HCT116 (cell line): ENCODE results near the gene TRAPPC14. TPM values are rescaled to one million over a fixed set of nuclear protein-coding genes. Genes with fewer than 3 reads are reported as not detected.

Experiments
- ATAC-seq: fragments of 200-7000 bp; cut with Tn5 transposase; 2 replicates; pipeline ENCODE4 v1.9.1; 2020; ENCODE audit warnings: mild to moderate bottlenecking, moderate library complexity
- Bru-seq: library from RNA; stranded (reverse); fragments of 400-500 nt; gene quantifications from one replicate; lab custom pipeline; 2021; lab: Mats Ljungman, UMichigan
- BruChase-seq, 2 experiments: library from RNA; stranded (reverse); fragments of 400-500 nt; gene quantifications; one replicate each; lab custom pipeline; 2021; lab: Mats Ljungman, UMichigan
- BruUV-seq: library from RNA; stranded (reverse); fragments of 400-500 nt; replicated peaks from 2 replicates; lab custom pipeline; 2021; lab: Mats Ljungman, UMichigan
- CTCF ChIA-PET: fragments of 300-600 bp; sonication (Branson Sonifier 250); formaldehyde crosslinking; loops from one replicate; lab custom pipeline; 2021; ENCODE audit warnings: antibody characterized with exemption; lab: Charles Lee
- POLR2A ChIA-PET: fragments of 300-600, 350-600 bp; sonication (Branson Sonifier 250); formaldehyde crosslinking; loops from one replicate; lab custom pipeline; 2021; ENCODE audit warnings: antibody characterized with exemption; lab: Charles Lee
- RAD21 ChIA-PET, 2 experiments: fragments of 300-600 bp; sonication (Branson Sonifier 250); formaldehyde crosslinking; loops; one replicate each; lab custom pipeline; 2023; ENCODE audit warnings: low total read pairs in 2 of 2; ENCODE audit not compliant: uncharacterized antibody in 2 of 2, unreplicated experiment in 2 of 2, low non-redundant PET in 1 of 2; lab: Charles Lee
- DNase-seq: peaks from one replicate; pipeline ENCODE4 v3.0.0-alpha.2; 2010; ENCODE audit warnings: low read depth, low spot score
- H2AFZ ChIP-seq: fragments of 200-600 bp; shearing (Covaris generic), sonication (generic); 2 replicates; pipeline ENCODE4 v1.6.1; 2017; ENCODE audit warnings: low read depth, mixed run types, mixed read lengths, antibody characterized with exemption, low read length; ENCODE audit not compliant: poor library complexity, severe bottlenecking
- H3K27ac ChIP-seq: 2 replicates; pipeline ENCODE4 v1.5.1; 2012; ENCODE audit warnings: low read depth, low read length
- H3K27me3 ChIP-seq: fragments of 200-600 bp; sonication (generic); 2 replicates; pipeline ENCODE4 v1.6.1; 2016; ENCODE audit warnings: mixed run types, low read length, mixed read lengths; ENCODE audit not compliant: insufficient read depth
- H3K36me3 ChIP-seq, 2 experiments: fragments of 200-500 bp in 1 of 2; fragments of 200-600 bp in 1 of 2; sonication (Bioruptor generic) in 1 of 2; sonication (generic) in 1 of 2; 2 replicates each; pipeline versions ENCODE4 v1.5.1 to v1.6.1; 2014 to 2016; ENCODE audit warnings: low read length in 2 of 2, inconsistent platforms in 1 of 2, mixed read lengths in 1 of 2, mixed run types in 1 of 2; ENCODE audit not compliant: insufficient read depth in 2 of 2, control insufficient read depth in 1 of 2
- H3K4me1 ChIP-seq, 2 experiments: fragments of 200-600 bp in 1 of 2; sonication (generic) in 1 of 2; 2 replicates each; pipeline versions ENCODE4 v1.5.1 to v1.6.1; 2012 to 2017; ENCODE audit warnings: low read length in 2 of 2, inconsistent platforms in 1 of 2, mild to moderate bottlenecking in 1 of 2, mixed read lengths in 1 of 2, mixed run types in 1 of 2, moderate library complexity in 1 of 2; ENCODE audit not compliant: insufficient read depth in 2 of 2, control insufficient read depth in 1 of 2
- H3K4me2 ChIP-seq: fragments of 200-600 bp; sonication (generic); 2 replicates; pipeline ENCODE4 v1.6.1; 2017; ENCODE audit warnings: mixed run types, low read length, mixed read lengths
- H3K4me3 ChIP-seq, 2 experiments: fragments of 200-600 bp in 1 of 2; sonication (generic) in 1 of 2; replicated peaks in 1 of 2; 2 replicates each; pipeline ENCODE4 v1.5.1; 2011 to 2016; ENCODE audit warnings: low read length in 2 of 2, control low read depth in 1 of 2, low read depth in 1 of 2, mild to moderate bottlenecking in 1 of 2, mixed read lengths in 1 of 2, mixed run types in 1 of 2
- H3K79me2 ChIP-seq: fragments of 200-600 bp; sonication (generic); 2 replicates; pipeline ENCODE4 v1.6.1; 2017; ENCODE audit warnings: mild to moderate bottlenecking, mixed run types, low read length, moderate library complexity, mixed read lengths; ENCODE audit not compliant: insufficient read depth
- H3K9ac ChIP-seq: fragments of 200-600 bp; sonication (generic); 2 replicates; pipeline ENCODE4 v1.6.1; 2016; ENCODE audit warnings: low read length, mixed read lengths
- H3K9me2 ChIP-seq: fragments of 200-600 bp; sonication (generic), shearing (Covaris generic); 2 replicates; pipeline ENCODE4 v1.6.1; 2017; ENCODE audit warnings: mixed run types, mild to moderate bottlenecking, moderate library complexity; ENCODE audit not compliant: insufficient read depth
- H3K9me3 ChIP-seq, 2 experiments: fragments of 200-500 bp in 1 of 2; fragments of 200-600 bp in 1 of 2; sonication (Bioruptor generic) in 1 of 2; sonication (generic) in 1 of 2; 2 replicates each; pipeline ENCODE4 v1.6.1; 2014 to 2017; ENCODE audit warnings: low read length in 2 of 2, mixed read lengths in 2 of 2, inconsistent platforms in 1 of 2, low read depth in 1 of 2, mild to moderate bottlenecking in 1 of 2, mixed run types in 1 of 2, moderate library complexity in 1 of 2; ENCODE audit not compliant: control insufficient read depth in 1 of 2, insufficient read depth in 1 of 2
- H4K20me1 ChIP-seq: fragments of 200-600 bp; sonication (generic), shearing (Covaris generic); 2 replicates; pipeline ENCODE4 v1.6.1; 2017; ENCODE audit warnings: mixed run types, mild to moderate bottlenecking, moderate library complexity; ENCODE audit not compliant: insufficient read depth
- CBX3 ChIP-seq: IDR thresholded peaks from 2 replicates; pipeline ENCODE4 v1.6.1; 2012; ENCODE audit warnings: low read depth
- CEBPB ChIP-seq: IDR thresholded peaks from 2 replicates; pipeline ENCODE4 v1.6.1; 2012; ENCODE audit warnings: low read depth
- EGR1 ChIP-seq: IDR thresholded peaks from 2 replicates; pipeline ENCODE4 v1.6.1; 2012; ENCODE audit warnings: low read depth
- ELF1 ChIP-seq: IDR thresholded peaks from 2 replicates; pipeline ENCODE4 v1.6.1; 2012; ENCODE audit warnings: low read depth, borderline replicate concordance
- EZH2 ChIP-seq: fragments of 200-600 bp; sonication (generic); IDR thresholded peaks from 2 replicates; pipeline ENCODE4 v1.6.1; 2017; ENCODE audit warnings: antibody characterized with exemption, mixed run types
- EZH2phosphoT487 ChIP-seq: fragments of 200-600 bp; IDR thresholded peaks from 2 replicates; pipeline ENCODE4 v1.6.1; 2018; ENCODE audit warnings: antibody characterized with exemption, borderline replicate concordance
- FOSL1 ChIP-seq: IDR thresholded peaks from 2 replicates; pipeline ENCODE4 v1.6.1; 2012; ENCODE audit warnings: low read depth
- JUND ChIP-seq: IDR thresholded peaks from 2 replicates; pipeline ENCODE4 v1.6.1; 2012
- POLR2A ChIP-seq: IDR thresholded peaks from 2 replicates; pipeline ENCODE4 v1.7.0; 2011; ENCODE audit warnings: borderline replicate concordance; ENCODE audit not compliant: insufficient read depth, insufficient read length; ENCODE audit errors: extremely low read depth
- RAD21 ChIP-seq: IDR thresholded peaks from 2 replicates; pipeline ENCODE4 v1.6.1; 2012; ENCODE audit warnings: low read depth, mild to moderate bottlenecking
- SIN3A ChIP-seq: IDR thresholded peaks from 2 replicates; pipeline ENCODE4 v1.6.1; 2012; ENCODE audit warnings: low read depth
- SRF ChIP-seq: IDR thresholded peaks from 2 replicates; pipeline ENCODE4 v1.6.1; 2012; ENCODE audit warnings: low read depth
- ZFX ChIP-seq: fragments of 450-650 bp; IDR thresholded peaks from 2 replicates; pipeline ENCODE4 v1.6.1; 2017
- ZNF274 ChIP-seq: fragments of 200-500 bp; sonication (Bioruptor generic); IDR thresholded peaks from 2 replicates; pipeline ENCODE4 v1.6.1; 2014; ENCODE audit warnings: mild to moderate bottlenecking, low read depth, low read length, inconsistent platforms
- intact Hi-C: fragments of 100-400 bp; cut with micrococcal nuclease; formaldehyde crosslinking; loops from 2 replicates; pipeline ENCODE4 v1.10.0; 2022
- long read RNA-seq: library from polyadenylated mRNA; unstranded; transcript quantifications from one replicate; pipeline ENCODE4 v2.0.0, GENCODE V29; 2021; ENCODE audit not compliant: unreplicated experiment
- polyA plus RNA-seq: library from polyadenylated mRNA; unstranded; fragments of >200 nt; gene quantifications from 2 replicates; pipeline ENCODE4 v1.2.1, GENCODE V29; 2012; ENCODE audit warnings: missing spikeins
- total RNA-seq: library from RNA; stranded (reverse); gene quantifications from one replicate; pipeline ENCODE4 v1.2.1, GENCODE V29; 2021; ENCODE audit not compliant: unreplicated experiment
- TF ChIP-seq, protein P1 (sequence below): IDR thresholded peaks from 2 replicates; pipeline ENCODE4 v1.6.1; 2011; ENCODE audit warnings: mild to moderate bottlenecking, low read length, moderate library complexity; ENCODE audit not compliant: insufficient replicate concordance; ENCODE audit errors: extremely low read depth
- TF ChIP-seq, protein P2 (sequence below): IDR thresholded peaks from 2 replicates; pipeline ENCODE4 v1.6.1; 2012; ENCODE audit warnings: low read depth
- TF ChIP-seq, protein P3 (sequence below): IDR thresholded peaks from 2 replicates; pipeline ENCODE4 v1.6.1; 2012
- TF ChIP-seq, protein P4 (sequence below): IDR thresholded peaks from 2 replicates; pipeline ENCODE4 v1.6.1; 2012

Gene TRAPPC14, protein sequence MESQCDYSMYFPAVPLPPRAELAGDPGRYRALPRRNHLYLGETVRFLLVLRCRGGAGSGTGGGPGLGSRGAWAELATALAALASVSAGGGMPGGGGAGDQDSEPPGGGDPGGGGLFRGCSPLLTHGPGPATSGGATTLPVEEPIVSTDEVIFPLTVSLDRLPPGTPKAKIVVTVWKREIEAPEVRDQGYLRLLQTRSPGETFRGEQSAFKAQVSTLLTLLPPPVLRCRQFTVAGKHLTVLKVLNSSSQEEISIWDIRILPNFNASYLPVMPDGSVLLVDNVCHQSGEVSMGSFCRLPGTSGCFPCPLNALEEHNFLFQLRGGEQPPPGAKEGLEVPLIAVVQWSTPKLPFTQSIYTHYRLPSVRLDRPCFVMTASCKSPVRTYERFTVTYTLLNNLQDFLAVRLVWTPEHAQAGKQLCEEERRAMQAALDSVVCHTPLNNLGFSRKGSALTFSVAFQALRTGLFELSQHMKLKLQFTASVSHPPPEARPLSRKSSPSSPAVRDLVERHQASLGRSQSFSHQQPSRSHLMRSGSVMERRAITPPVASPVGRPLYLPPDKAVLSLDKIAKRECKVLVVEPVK
- 23.2 TPM for total RNA-seq
- polyA plus RNA-seq: 13.3 and 18.9 TPM in 2 replicates
- percentile 61 among the genes with signal in this experiment for Bru-seq, nascent RNA
- BruChase-seq, experiment 1, labeled RNA remaining after a 6-hour chase: percentile 68 among the genes with signal in this experiment
- BruChase-seq, experiment 2, labeled RNA remaining after a 2-hour chase: percentile 69 among the genes with signal in this experiment
- long read RNA-seq, partial matches to known transcripts: 6 of 27 reads
- long read RNA-seq, other reads (novel, unspliced or antisense): 16 of 27 reads

DNA sequence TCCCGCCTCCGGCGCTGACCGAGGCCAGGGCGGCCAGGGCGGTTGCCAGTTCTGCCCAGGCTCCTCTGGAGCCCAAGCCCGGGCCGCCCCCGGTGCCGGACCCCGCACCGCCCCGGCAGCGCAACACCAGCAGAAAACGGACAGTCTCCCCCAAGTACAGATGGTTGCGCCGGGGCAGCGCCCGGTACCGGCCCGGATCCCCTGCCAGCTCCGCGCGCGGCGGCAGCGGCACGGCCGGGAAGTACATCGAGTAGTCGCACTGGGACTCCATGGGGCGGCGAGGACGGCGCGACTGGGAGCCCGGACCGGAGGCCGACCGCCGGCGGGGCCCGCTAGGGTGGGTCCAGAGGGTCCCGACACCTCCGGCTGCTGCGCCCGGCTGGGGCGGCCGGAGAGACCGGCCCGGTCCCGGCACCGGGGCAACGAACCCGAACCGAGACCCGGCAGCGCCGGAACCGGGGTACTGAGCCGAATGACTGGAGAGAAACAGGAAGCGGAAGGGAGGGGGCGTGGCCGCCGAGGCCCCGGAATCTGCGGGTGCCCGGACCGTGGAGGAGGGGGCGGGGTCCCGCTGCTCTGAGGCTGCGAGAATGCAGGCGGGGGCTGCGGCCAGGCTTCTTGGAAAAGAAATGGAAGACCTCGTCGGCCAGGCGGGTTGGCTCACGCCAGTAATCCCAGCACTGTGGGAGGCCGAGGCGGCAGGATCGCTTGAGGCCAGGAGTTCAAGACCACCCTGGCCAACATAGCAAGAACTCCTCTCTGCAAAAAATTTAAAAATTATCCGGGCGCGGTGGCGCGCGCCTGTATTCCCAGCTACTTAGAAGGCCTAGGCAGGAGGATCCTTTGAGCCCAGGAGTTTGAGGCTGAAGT is at the start of gene TRAPPC14:
Gene TRAPPC14 (minus strand): TSS at position 495 of the 870 bp plus-strand sequence. CDS start 224 bp downstream, at position 271.
- Histone ChIP-seq H3K4me3 (peak within 1 kb of the TSS; percentile 56 to 91), H3K9me3 (no peaks in the 10 kb centered on the region), H3K9ac (peak within 1 kb of the TSS; percentile 84), H3K4me2 (peak within 1 kb of the TSS; percentile 93), H3K79me2 (peaks cover 16% of the 10 kb centered on the region; the same call in 1 of the 2 replicates), H3K27ac (peak within 1 kb of the TSS; percentile 91), H2AFZ (peak within 1 kb of the TSS; percentile 24), H3K4me1 (peaks cover 24 to 32% of the 10 kb centered on the region in 2 experiments), H3K36me3 (peaks cover 14 to 16% of the 10 kb centered on the region in 2 experiments; a peak in 3 of 4 replicates), H4K20me1 (no peaks in the 10 kb centered on the region), H3K9me2 (no peaks in the 10 kb centered on the region), H3K27me3 (no peaks in the 10 kb centered on the region)
- DNase-seq: no peak
- ChIA-PET POLR2A (no interaction called here), CTCF (no interaction called here), RAD21 (no interaction called here)
- ATAC-seq: peak; percentile 77
- intact Hi-C loops: no loop called here
- no TSS peak for BruUV-seq
- no peak for TF ChIP-seq SRF
- peak; percentile 60; the same call in 1 of the 2 replicates for TF ChIP-seq SIN3A
- TF ChIP-seq EGR1: no peak; the same call in 1 of the 2 replicates
- peak; percentile 76 for TF ChIP-seq POLR2A
- TF ChIP-seq, protein P1, sequence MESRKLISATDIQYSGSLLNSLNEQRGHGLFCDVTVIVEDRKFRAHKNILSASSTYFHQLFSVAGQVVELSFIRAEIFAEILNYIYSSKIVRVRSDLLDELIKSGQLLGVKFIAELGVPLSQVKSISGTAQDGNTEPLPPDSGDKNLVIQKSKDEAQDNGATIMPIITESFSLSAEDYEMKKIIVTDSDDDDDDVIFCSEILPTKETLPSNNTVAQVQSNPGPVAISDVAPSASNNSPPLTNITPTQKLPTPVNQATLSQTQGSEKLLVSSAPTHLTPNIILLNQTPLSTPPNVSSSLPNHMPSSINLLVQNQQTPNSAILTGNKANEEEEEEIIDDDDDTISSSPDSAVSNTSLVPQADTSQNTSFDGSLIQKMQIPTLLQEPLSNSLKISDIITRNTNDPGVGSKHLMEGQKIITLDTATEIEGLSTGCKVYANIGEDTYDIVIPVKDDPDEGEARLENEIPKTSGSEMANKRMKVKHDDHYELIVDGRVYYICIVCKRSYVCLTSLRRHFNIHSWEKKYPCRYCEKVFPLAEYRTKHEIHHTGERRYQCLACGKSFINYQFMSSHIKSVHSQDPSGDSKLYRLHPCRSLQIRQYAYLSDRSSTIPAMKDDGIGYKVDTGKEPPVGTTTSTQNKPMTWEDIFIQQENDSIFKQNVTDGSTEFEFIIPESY: no peak
- no peak for TF ChIP-seq ZNF274
- no peak for TF ChIP-seq JUND
- no peak for TF ChIP-seq CEBPB
- no peak for TF ChIP-seq CBX3
- TF ChIP-seq FOSL1: no peak
- TF ChIP-seq RAD21: no peak
- TF ChIP-seq, protein P2, sequence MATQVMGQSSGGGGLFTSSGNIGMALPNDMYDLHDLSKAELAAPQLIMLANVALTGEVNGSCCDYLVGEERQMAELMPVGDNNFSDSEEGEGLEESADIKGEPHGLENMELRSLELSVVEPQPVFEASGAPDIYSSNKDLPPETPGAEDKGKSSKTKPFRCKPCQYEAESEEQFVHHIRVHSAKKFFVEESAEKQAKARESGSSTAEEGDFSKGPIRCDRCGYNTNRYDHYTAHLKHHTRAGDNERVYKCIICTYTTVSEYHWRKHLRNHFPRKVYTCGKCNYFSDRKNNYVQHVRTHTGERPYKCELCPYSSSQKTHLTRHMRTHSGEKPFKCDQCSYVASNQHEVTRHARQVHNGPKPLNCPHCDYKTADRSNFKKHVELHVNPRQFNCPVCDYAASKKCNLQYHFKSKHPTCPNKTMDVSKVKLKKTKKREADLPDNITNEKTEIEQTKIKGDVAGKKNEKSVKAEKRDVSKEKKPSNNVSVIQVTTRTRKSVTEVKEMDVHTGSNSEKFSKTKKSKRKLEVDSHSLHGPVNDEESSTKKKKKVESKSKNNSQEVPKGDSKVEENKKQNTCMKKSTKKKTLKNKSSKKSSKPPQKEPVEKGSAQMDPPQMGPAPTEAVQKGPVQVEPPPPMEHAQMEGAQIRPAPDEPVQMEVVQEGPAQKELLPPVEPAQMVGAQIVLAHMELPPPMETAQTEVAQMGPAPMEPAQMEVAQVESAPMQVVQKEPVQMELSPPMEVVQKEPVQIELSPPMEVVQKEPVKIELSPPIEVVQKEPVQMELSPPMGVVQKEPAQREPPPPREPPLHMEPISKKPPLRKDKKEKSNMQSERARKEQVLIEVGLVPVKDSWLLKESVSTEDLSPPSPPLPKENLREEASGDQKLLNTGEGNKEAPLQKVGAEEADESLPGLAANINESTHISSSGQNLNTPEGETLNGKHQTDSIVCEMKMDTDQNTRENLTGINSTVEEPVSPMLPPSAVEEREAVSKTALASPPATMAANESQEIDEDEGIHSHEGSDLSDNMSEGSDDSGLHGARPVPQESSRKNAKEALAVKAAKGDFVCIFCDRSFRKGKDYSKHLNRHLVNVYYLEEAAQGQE: no peak
- TF ChIP-seq EZH2: no peak
- TF ChIP-seq ZFX: peak; percentile 47; the same call in 1 of the 2 replicates
- TF ChIP-seq, protein P3, sequence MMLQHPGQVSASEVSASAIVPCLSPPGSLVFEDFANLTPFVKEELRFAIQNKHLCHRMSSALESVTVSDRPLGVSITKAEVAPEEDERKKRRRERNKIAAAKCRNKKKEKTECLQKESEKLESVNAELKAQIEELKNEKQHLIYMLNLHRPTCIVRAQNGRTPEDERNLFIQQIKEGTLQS: no peak
- TF ChIP-seq, protein P4, sequence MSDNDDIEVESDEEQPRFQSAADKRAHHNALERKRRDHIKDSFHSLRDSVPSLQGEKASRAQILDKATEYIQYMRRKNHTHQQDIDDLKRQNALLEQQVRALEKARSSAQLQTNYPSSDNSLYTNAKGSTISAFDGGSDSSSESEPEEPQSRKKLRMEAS: peak; percentile 58
- TF ChIP-seq ELF1: no peak; the same call in 1 of the 2 replicates
- TF ChIP-seq EZH2phosphoT487: no peak
